K562 (cell line): Measurements from ENCODE around the gene DYNC1H1. TPM values are rescaled to one million over a fixed set of nuclear protein-coding genes. Genes with fewer than 3 reads are reported as not detected.

Source experiments
- ATAC-seq: fragments of 200-7000 bp; cut with Tn5 transposase; 3 replicates; pipeline ENCODE4 v1.9.1; 2020; ENCODE audit warnings: moderate library complexity
- BruUV-seq: library from RNA; stranded (reverse); fragments of 400-500 nt; replicated peaks from 2 replicates; lab custom pipeline; 2021; lab: Mats Ljungman, UMichigan
- CTCF ChIA-PET: fragments of 300-600 bp; formaldehyde crosslinking; extraction: SDS; loops from one replicate; lab custom pipeline; 2021; ENCODE audit warnings: low intra/inter-chr PET ratio; lab: Yijun Ruan, JAX
- POLR2A ChIA-PET: fragments of 300-600, 350-650 bp; sonication (Branson Sonifier 250); formaldehyde crosslinking; extraction: SDS; loops from one replicate; lab custom pipeline; 2021; ENCODE audit warnings: antibody characterized with exemption, inconsistent platforms; lab: Yijun Ruan, JAX
- DNase-seq, 4 experiments: peaks; one replicate each; pipeline versions ENCODE4 v3.0.0 to v3.0.0-alpha.2; 2011 to 2018; ENCODE audit warnings: low spot score in 3 of 4, mixed read lengths in 3 of 4; ENCODE audit errors: extremely low read depth in 1 of 4
- FAIRE-seq: peaks from 2 replicates; lab custom pipeline; 2011; peaks lifted over from hg19 to GRCh38; lab: Jason Lieb, UNC
- H2AFZ ChIP-seq: 2 replicates; pipeline ENCODE4 v1.6.0; 2011; ENCODE audit warnings: low read depth, low read length, control low read depth, inconsistent platforms
- H3K27ac ChIP-seq: fragments of 200-600 bp; 3 replicates; pipeline ENCODE4 v1.8.0; 2011; ENCODE audit warnings: low read depth, mild to moderate bottlenecking, control low read depth, inconsistent platforms, low read length, moderate library complexity, mixed read lengths; ENCODE audit errors: extremely low read depth
- H3K27me3 ChIP-seq, 2 experiments: fragments of 300-600 bp in 1 of 2; 2 replicates in 1 of 2; 3 replicates in 1 of 2; pipeline versions ENCODE4 v1.6.0 to v1.8.0; 2011; ENCODE audit warnings: inconsistent platforms in 2 of 2, low read length in 2 of 2, mild to moderate bottlenecking in 1 of 2, mixed read lengths in 1 of 2, moderate library complexity in 1 of 2; ENCODE audit not compliant: control insufficient read depth in 2 of 2, insufficient read depth in 2 of 2
- H3K36me3 ChIP-seq: fragments of 300-600 bp; 3 replicates; pipeline ENCODE4 v1.8.0; 2011; ENCODE audit warnings: mild to moderate bottlenecking, low read length, inconsistent platforms; ENCODE audit not compliant: control insufficient read depth, insufficient read depth
- H3K4me1 ChIP-seq, 2 experiments: fragments of 200-600 bp in 1 of 2; replicated peaks in 1 of 2; 2 replicates in 1 of 2; 3 replicates in 1 of 2; pipeline versions ENCODE4 v1.5.1 to v1.8.0; 2011; ENCODE audit warnings: inconsistent platforms in 2 of 2, low read length in 2 of 2, mild to moderate bottlenecking in 1 of 2, mixed read lengths in 1 of 2, moderate library complexity in 1 of 2; ENCODE audit not compliant: control insufficient read depth in 2 of 2, insufficient read depth in 2 of 2
- H3K4me2 ChIP-seq: 2 replicates; pipeline ENCODE4 v1.6.1; 2011; ENCODE audit warnings: low read length, control low read depth, inconsistent platforms, mixed read lengths; ENCODE audit not compliant: insufficient read depth
- H3K4me3 ChIP-seq: fragments of 200-600 bp; sonication (generic), shearing (Covaris generic); 2 replicates; pipeline ENCODE4 v1.5.1; 2016; ENCODE audit warnings: control low read depth, inconsistent platforms
- H3K79me2 ChIP-seq: fragments of 200-600 bp; 3 replicates; pipeline ENCODE4 v1.8.0; 2011; ENCODE audit warnings: low read length, inconsistent platforms; ENCODE audit not compliant: control insufficient read depth, insufficient read depth
- H3K9ac ChIP-seq, 2 experiments: 2 replicates each; pipeline versions ENCODE4 v1.6.0 to v1.6.1; 2011; ENCODE audit warnings: low read depth in 2 of 2, low read length in 2 of 2, control low read depth in 1 of 2, inconsistent platforms in 1 of 2, mild to moderate bottlenecking in 1 of 2, mixed read lengths in 1 of 2; ENCODE audit not compliant: insufficient read depth in 1 of 2
- H3K9me1 ChIP-seq: one replicate; pipeline ENCODE4 v1.6.0; 2011; ENCODE audit warnings: inconsistent platforms, mild to moderate bottlenecking, low read length, moderate library complexity; ENCODE audit not compliant: control insufficient read depth, insufficient read depth
- H3K9me3 ChIP-seq: replicated peaks from 2 replicates; pipeline ENCODE4 v1.5.1; 2011; ENCODE audit warnings: low read depth, low read length, inconsistent platforms; ENCODE audit not compliant: control insufficient read depth, insufficient read depth
- H4K20me1 ChIP-seq: replicated peaks from 2 replicates; pipeline ENCODE4 v1.6.1; 2011; ENCODE audit warnings: low read length, inconsistent platforms, mixed read lengths; ENCODE audit not compliant: control insufficient read depth, insufficient read depth
- BDP1 ChIP-seq: IDR thresholded peaks from 3 replicates; pipeline ENCODE4 v1.6.1; 2011; ENCODE audit not compliant: insufficient read length, insufficient read depth
- CHD1 ChIP-seq: fragments of 200-600 bp; sonication (generic); IDR thresholded peaks from one replicate; pipeline ENCODE4 v1.6.1; 2012; ENCODE audit warnings: mild to moderate bottlenecking, moderate library complexity, low read length, inconsistent platforms
- GABPA ChIP-seq: fragments of 200-800 bp; sonication (Bioruptor generic); conservative IDR thresholded peaks from 2 replicates; pipeline ENCODE4 v1.6.1; 2016; ENCODE audit warnings: low read depth, missing genetic modification characterization, missing compliant biosample characterization
- JUND ChIP-seq, 2 experiments: IDR thresholded peaks; 2 replicates in 1 of 2; 3 replicates in 1 of 2; pipeline ENCODE4 v1.6.1; 2011; ENCODE audit warnings: borderline replicate concordance in 2 of 2, low read depth in 2 of 2, low read length in 2 of 2, improper control_type of control experiment in 1 of 2, missing biosample characterization in 1 of 2, missing genetic modification characterization in 1 of 2, missing genetic modification reagents in 1 of 2
- PHTF2 ChIP-seq: fragments of 250-450 bp; sonication (Bioruptor Pico); IDR thresholded peaks from 2 replicates; pipeline ENCODE4 v1.5.0; 2021; ENCODE audit warnings: mild to moderate bottlenecking
- RB1 ChIP-seq: fragments of 450-650 bp; IDR thresholded peaks from 2 replicates; pipeline ENCODE4 v1.6.1; 2017; ENCODE audit warnings: low read depth, mild to moderate bottlenecking
- RFX5 ChIP-seq: IDR thresholded peaks from 2 replicates; pipeline ENCODE4 v1.6.1; 2011; ENCODE audit warnings: low read depth, mild to moderate bottlenecking, improper control_type of control experiment, low read length
- SIN3A ChIP-seq, 2 experiments: fragments of 150-350 bp in 1 of 2; IDR thresholded peaks; 2 replicates each; pipeline ENCODE4 v1.6.1; 2011 to 2016; ENCODE audit warnings: borderline replicate concordance in 2 of 2, low read depth in 2 of 2, low read length in 2 of 2, mild to moderate bottlenecking in 2 of 2, moderate library complexity in 2 of 2; ENCODE audit not compliant: control insufficient read depth in 1 of 2
- ZKSCAN8 ChIP-seq: fragments of 200-800 bp; sonication (Bioruptor generic); IDR thresholded peaks from 2 replicates; pipeline ENCODE4 v1.6.1; 2016; ENCODE audit warnings: missing genetic modification characterization, missing compliant biosample characterization
- ZNF134 ChIP-seq: fragments of 250-450 bp; sonication (Bioruptor Pico); conservative IDR thresholded peaks from 2 replicates; pipeline ENCODE4 v1.4.0; 2020
- ZNF408 ChIP-seq: fragments of 250-450 bp; sonication (Bioruptor Pico); IDR thresholded peaks from 2 replicates; pipeline ENCODE4 v1.4.0; 2020; ENCODE audit warnings: low read depth, mild to moderate bottlenecking, moderate library complexity
- WGBS: fragments of 100-300 bp; shearing (Covaris generic); methylation state at CpG from one replicate; pipeline ENCODE4 v1.1.6; 2016; ENCODE audit warnings: low coverage, mixed read lengths; ENCODE audit not compliant: insufficient coverage; ENCODE audit errors: missing lambda C conversion rate; 5-methylcytosine and 5-hydroxymethylcytosine counted together
- in situ Hi-C: fragments of 300-500 bp; cut with MboI; formaldehyde crosslinking; loops from 4 replicates; pipeline ENCODE4 v1.15.0; 2018; ENCODE audit warnings: inconsistent platforms, mixed read lengths
- intact Hi-C: fragments of 100-400 bp; cut with micrococcal nuclease; formaldehyde crosslinking; loops from 2 replicates; pipeline ENCODE4 v1.14.2; 2022
- polyA plus RNA-seq, 8 experiments: library from polyadenylated mRNA; depleted of rRNA in 4 of 8; stranded (reverse) in 5 of 8; unstranded in 3 of 8; fragments of >200 nt; fragmentation: Nextera tagmentation in 2 of 8; fragmentation: Illumina TruSeq in 1 of 8; extraction: Ambion mirVana in 2 of 8; extraction: Trizol in 1 of 8; gene quantifications; 2 replicates each; pipeline versions ENCODE4 v1.2.1 to v1.2.3, GENCODE V29; 2011 to 2014; ENCODE audit warnings: inconsistent platforms in 1 of 8, missing spikeins in 1 of 8
- total RNA-seq, 7 experiments: library from RNA; depleted of rRNA in 6 of 7; stranded (reverse); fragments of >200 nt in 6 of 7; fragmentation: Illumina TruSeq in 2 of 7; extraction: Trizol in 2 of 7; gene quantifications; 2 replicates each; pipeline versions ENCODE4 v1.2.1 to v1.2.3, GENCODE V29; 2011 to 2021; ENCODE audit warnings: low replicate concordance in 1 of 7
- TF ChIP-seq, protein P1 (sequence below): fragments of 450-650 bp; IDR thresholded peaks from 2 replicates; pipeline ENCODE4 v1.6.1; 2016; ENCODE audit warnings: borderline replicate concordance
- TF ChIP-seq, protein P2 (sequence below), 2 experiments: fragments of 450-650 bp in 1 of 2; sonication (generic) in 1 of 2; formaldehyde crosslinking in 1 of 2; IDR thresholded peaks in 1 of 2; conservative IDR thresholded peaks in 1 of 2; 2 replicates each; pipeline versions ENCODE4 v1.6.1 to v1.8.1; 2016 to 2023; ENCODE audit warnings: mild to moderate bottlenecking in 2 of 2, moderate library complexity in 2 of 2, inconsistent platforms in 1 of 2, missing genetic modification reagents in 1 of 2
- TF ChIP-seq, protein P3 (sequence below), 2 experiments: IDR thresholded peaks; 2 replicates each; pipeline ENCODE4 v1.6.1; 2011; ENCODE audit warnings: borderline replicate concordance in 1 of 2, control low read depth in 1 of 2, low read depth in 1 of 2, low read length in 1 of 2, mild to moderate bottlenecking in 1 of 2, mixed read lengths in 1 of 2, moderate library complexity in 1 of 2; ENCODE audit not compliant: insufficient read depth in 1 of 2, insufficient read length in 1 of 2, poor library complexity in 1 of 2, severe bottlenecking in 1 of 2; ENCODE audit errors: extremely low read depth in 1 of 2

The DYNC1H1 gene
- total and polyA plus RNA-seq, 9 of the 15 experiments (the other 6 are each of a cell fraction or from before 2014, with no cell fraction given) = 31.9 to 335 (median 115) TPM

DNA sequence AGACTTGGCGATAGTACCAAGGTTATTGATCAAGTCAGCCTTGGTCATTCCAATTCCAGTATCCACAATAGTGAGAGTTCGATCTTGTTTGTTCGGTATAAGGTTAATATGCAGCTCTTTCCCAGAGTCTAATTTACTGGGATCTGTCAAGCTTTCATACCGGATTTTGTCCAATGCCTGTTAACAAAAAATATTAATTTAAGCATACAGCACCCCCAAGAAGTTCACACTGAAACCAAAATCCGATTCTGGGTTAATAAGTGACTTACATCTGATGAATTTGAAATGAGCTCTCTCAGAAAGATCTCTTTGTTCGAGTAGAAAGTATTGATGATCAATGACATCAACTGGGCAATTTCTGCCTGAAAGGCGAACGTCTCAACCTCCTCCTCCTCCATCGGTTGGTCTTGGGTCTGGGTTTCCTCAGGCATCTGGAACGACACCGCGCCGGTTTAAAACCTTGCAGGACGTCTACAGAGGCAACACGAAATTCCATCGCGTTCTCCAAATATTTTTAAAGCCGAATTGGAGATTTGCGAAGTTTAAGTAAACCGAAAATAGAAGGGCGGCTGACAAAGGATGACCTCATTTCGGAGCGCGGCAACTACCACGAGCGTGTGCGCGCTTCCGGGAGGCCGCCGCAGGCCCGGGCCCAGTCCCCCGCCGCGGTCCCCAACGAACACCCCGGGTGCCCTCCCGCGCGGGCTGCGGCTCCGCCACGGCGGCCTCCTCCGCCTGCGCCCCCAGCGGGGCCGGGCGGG lies 121.8 kb downstream of the DYNC1H1 start:
- peak; percentile 42 to 67 (median 56) for DNase-seq
- Histone ChIP-seq H3K27ac (peak overlapping the region; percentile 88), H2AFZ (no peak overlapping the region), H3K9me3 (no peaks in the 10 kb centered on the region), H3K4me1 (peaks cover 21 to 34% of the 10 kb centered on the region in 2 experiments; a peak in 4 of 5 replicates), H3K4me3 (peak overlapping the region; percentile 89), H3K79me2 (peaks cover 71% of the 10 kb centered on the region), H3K4me2 (peak overlapping the region; percentile 85), H3K27me3 (no peaks in the 10 kb centered on the region), H4K20me1 (peaks cover 29% of the 10 kb centered on the region), H3K9me1 (no peaks in the 10 kb centered on the region), H3K36me3 (peaks cover 52% of the 10 kb centered on the region), H3K9ac (peak overlapping the region; percentile 83 to 94)
- WGBS = under 1% methylated on average over 48 of the region's 49 CpGs
- no peak for FAIRE-seq
- POLR2A ChIA-PET = interaction anchor here (0.6 to 3.3 kb wide), 10 partner anchors 8 to 326 kb away, joined by 3 to 17 read pairs (median 4); no protein-coding TSS in a partner anchor
- in situ Hi-C loops (no loop called here), intact Hi-C loops (loop anchor here (5.0 kb wide), 1 partner anchor 399 kb away; no protein-coding TSS in a partner anchor)
- ATAC-seq = peak; percentile 14
- BruUV-seq = no TSS peak
- CTCF ChIA-PET = interaction anchor here (0.7 kb wide), 1 partner anchor 1846 kb away, joined by 4 read pairs; no protein-coding TSS in a partner anchor
- peak; percentile 77; the same call in 1 of the 2 replicates for TF ChIP-seq PHTF2 (CRISPR knock-in tag)
- no peak for TF ChIP-seq BDP1
- TF ChIP-seq CHD1 = peak; percentile 92
- peak; percentile 1; the same call in 1 of the 2 replicates for TF ChIP-seq GABPA
- TF ChIP-seq RFX5 = no peak
- peak; percentile 55; the same call in 1 of the 2 replicates for TF ChIP-seq JUND (IDR thresholded peaks at IDR 0.05; ENCODE audit: borderline replicate concordance, low read depth, low read length)
- TF ChIP-seq JUND (tag; IDR thresholded peaks at IDR 0.05; ENCODE audit: borderline replicate concordance, low read depth, low read length) = peak; percentile 23; the same call in 1 of the 3 replicates
- TF ChIP-seq, protein P1, sequence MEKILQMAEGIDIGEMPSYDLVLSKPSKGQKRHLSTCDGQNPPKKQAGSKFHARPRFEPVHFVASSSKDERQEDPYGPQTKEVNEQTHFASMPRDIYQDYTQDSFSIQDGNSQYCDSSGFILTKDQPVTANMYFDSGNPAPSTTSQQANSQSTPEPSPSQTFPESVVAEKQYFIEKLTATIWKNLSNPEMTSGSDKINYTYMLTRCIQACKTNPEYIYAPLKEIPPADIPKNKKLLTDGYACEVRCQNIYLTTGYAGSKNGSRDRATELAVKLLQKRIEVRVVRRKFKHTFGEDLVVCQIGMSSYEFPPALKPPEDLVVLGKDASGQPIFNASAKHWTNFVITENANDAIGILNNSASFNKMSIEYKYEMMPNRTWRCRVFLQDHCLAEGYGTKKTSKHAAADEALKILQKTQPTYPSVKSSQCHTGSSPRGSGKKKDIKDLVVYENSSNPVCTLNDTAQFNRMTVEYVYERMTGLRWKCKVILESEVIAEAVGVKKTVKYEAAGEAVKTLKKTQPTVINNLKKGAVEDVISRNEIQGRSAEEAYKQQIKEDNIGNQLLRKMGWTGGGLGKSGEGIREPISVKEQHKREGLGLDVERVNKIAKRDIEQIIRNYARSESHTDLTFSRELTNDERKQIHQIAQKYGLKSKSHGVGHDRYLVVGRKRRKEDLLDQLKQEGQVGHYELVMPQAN = 0 out of 2 replicates have a peak, but pooled peaks have one; percentile 19
- TF ChIP-seq ZKSCAN8 (CRISPR knock-in tag) = no peak
- TF ChIP-seq, protein P2, sequence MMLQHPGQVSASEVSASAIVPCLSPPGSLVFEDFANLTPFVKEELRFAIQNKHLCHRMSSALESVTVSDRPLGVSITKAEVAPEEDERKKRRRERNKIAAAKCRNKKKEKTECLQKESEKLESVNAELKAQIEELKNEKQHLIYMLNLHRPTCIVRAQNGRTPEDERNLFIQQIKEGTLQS (IDR thresholded peaks at IDR 0.05) = peak; percentile 76
- TF ChIP-seq, protein P2 (CRISPR knock-in tag; conservative IDR thresholded peaks at IDR 0.05) = no peak
- TF ChIP-seq SIN3A (IDR thresholded peaks at IDR 0.05; ENCODE audit: borderline replicate concordance in 2 of 2, control insufficient read depth in 1 of 2, low read depth in 2 of 2, low read length in 2 of 2) = 0 out of 4 replicates have a peak, but pooled peaks of 1 of the 2 experiments have one; percentile 26
- TF ChIP-seq, protein P3, sequence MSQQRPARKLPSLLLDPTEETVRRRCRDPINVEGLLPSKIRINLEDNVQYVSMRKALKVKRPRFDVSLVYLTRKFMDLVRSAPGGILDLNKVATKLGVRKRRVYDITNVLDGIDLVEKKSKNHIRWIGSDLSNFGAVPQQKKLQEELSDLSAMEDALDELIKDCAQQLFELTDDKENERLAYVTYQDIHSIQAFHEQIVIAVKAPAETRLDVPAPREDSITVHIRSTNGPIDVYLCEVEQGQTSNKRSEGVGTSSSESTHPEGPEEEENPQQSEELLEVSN (IDR thresholded peaks at IDR 0.05; ENCODE audit: borderline replicate concordance in 1 of 2, extremely low read depth in 1 of 2, insufficient read depth in 1 of 2, insufficient read length in 1 of 2, low read depth in 1 of 2, low read length in 1 of 2, poor library complexity in 1 of 2, severe bottlenecking in 1 of 2) = peak in 1 of 2 experiments; percentile 43
- TF ChIP-seq ZNF408 = no peak
- TF ChIP-seq RB1 = no peak
- no peak for TF ChIP-seq ZNF134 (CRISPR knock-in tag)
